GM10248 (cell line): ENCODE results near the gene GLTP.

ENCODE experiments used
- CTCF ChIA-PET: fragments of 300-600 bp; sonication (Branson Sonifier 250); formaldehyde crosslinking; extraction: SDS; loops from one replicate; lab custom pipeline; 2021; ENCODE audit warnings: antibody characterized with exemption; lab: Yijun Ruan, JAX
- POLR2A ChIA-PET: fragments of 350-650 bp; sonication (Branson Sonifier 250); formaldehyde crosslinking; extraction: SDS; loops from one replicate; lab custom pipeline; 2020; ENCODE audit warnings: antibody characterized with exemption; lab: Yijun Ruan, JAX
- DNase-seq: peaks from one replicate; pipeline ENCODE4 v3.0.0; 2012; ENCODE audit errors: extremely low spot score
- TF ChIP-seq, protein P1 (sequence below): IDR thresholded peaks from 2 replicates; pipeline ENCODE4 v1.5.1; 2012; ENCODE audit warnings: mild to moderate bottlenecking, low read depth; ENCODE audit errors: extremely low read depth, missing control alignments, control extremely low read depth

GLTP gene

DNA sequence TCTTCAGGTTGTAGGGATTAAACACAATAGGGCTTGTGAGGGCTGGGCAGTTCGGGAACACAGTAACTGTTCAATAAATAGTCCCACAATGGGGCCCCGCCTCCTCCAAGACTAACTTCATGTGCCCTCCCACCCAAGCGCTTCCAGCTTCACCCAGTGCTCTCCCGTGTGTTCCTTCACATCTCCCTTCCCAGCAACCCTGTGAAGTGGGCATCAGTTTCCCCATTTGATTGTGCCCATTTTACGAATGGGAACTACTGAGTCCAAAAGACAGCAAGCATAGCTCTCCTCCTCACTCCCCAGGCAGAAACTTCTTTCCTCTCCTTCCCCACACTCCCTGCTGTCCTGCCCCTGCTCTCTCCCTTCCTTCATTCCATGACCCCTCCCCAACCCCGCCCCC lies 40.9 kb downstream of the GLTP start:
- CTCF ChIA-PET, result no interaction called here

DNA sequence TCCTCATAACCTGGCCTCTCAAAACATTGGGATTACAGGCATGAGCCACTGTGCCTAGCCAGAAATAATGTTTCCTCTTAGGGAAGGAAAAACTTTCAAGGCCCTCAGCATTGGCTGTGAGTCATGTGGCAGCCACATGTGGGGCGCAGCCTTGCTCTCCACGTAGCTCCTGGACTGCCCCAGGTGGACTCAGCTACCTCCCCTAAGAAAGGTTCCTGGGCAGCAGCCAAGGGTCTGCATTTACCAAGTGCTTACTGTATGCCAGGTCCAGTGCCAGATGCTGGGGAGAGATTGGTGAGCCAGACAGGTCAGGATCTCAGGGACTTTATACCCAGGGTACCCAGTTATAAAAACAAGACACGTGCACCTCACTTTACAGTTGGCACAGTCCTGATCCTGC lies 43.4 kb downstream of the GLTP start:
- DNase-seq, result no peak
- ChIA-PET POLR2A (no interaction called here), CTCF (interaction anchor here (1.2 to 3.2 kb wide), 3 partner anchors 8 to 318 kb away, joined by 4 to 24 read pairs (median 5); no protein-coding TSS in a partner anchor)
- TF ChIP-seq, protein P1, sequence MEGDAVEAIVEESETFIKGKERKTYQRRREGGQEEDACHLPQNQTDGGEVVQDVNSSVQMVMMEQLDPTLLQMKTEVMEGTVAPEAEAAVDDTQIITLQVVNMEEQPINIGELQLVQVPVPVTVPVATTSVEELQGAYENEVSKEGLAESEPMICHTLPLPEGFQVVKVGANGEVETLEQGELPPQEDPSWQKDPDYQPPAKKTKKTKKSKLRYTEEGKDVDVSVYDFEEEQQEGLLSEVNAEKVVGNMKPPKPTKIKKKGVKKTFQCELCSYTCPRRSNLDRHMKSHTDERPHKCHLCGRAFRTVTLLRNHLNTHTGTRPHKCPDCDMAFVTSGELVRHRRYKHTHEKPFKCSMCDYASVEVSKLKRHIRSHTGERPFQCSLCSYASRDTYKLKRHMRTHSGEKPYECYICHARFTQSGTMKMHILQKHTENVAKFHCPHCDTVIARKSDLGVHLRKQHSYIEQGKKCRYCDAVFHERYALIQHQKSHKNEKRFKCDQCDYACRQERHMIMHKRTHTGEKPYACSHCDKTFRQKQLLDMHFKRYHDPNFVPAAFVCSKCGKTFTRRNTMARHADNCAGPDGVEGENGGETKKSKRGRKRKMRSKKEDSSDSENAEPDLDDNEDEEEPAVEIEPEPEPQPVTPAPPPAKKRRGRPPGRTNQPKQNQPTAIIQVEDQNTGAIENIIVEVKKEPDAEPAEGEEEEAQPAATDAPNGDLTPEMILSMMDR, result no peak

More for the DNA sequence above, 40.9 kb downstream of the GLTP start:
- DNase-seq, result no peak
- TF ChIP-seq, protein P1, result no peak
- POLR2A ChIA-PET, result no interaction called here

- ChIA-PET CTCF (interaction anchor here (1.2 to 3.2 kb wide), 4 partner anchors 9 to 317 kb away, joined by 3 to 24 read pairs (median 6); no protein-coding TSS in a partner anchor), POLR2A (no interaction called here)
- TF ChIP-seq, protein P1, result no peak
- no peak for DNase-seq
These were observed 44.5 kb downstream of the GLTP start for GRCh38 chr12:109835827-109836226.

DNA sequence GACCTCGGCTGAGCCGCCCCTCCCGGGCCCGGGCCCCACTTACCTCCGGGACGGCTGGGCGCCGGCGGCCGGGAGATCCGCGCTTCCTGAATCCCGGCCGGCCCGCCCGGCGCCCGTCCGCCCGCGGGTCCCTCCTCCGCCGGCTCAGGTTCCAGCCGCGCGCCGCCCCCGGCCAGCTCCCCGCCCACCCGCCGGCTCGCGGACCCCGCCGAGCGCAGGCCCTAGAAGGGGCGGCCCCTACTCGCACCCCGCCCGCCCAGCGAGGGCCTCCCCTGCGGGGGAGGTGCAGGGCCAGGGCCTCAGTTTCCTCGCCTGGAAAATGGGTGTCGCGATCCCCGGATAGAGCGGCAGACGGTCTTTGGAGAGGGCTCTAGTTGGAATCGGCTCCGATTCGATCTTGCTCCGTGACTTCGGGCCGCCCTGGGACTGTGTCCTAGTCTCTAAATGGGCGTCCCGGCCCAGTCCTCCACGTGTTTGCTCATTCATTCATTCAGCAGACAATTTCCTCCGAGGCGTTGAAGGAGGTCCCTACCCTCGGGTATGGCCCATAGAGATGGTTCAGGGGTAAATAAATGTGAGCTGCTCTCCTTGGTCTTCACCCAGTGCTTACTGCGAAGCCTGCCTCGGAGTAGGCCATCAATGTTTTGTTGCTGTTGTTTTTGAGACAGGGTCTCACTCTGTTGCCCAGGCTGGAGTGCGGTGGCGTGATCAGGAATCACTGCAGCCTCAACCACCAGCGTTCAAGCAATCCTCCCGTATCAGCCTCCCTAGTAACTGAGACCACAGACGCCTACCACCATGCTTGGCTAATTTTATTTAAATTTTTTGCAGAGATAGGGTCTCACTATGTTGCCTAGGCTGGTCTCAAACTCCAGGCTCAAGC lies 46.8 kb downstream of the GLTP start, which contains the start of gene TRPV4:
TSS of gene TRPV4 (minus strand) at position 92 of the 883 bp plus-strand sequence. CDS start 18,602 bp downstream, outside the sequence.
- ChIA-PET CTCF (interaction anchor here (3.0 kb wide), 1 partner anchor 12 kb away, joined by 17 read pairs; no protein-coding TSS in a partner anchor), POLR2A (no interaction called here)
- DNase-seq, result no peak
- TF ChIP-seq, protein P1, result no peak

DNA sequence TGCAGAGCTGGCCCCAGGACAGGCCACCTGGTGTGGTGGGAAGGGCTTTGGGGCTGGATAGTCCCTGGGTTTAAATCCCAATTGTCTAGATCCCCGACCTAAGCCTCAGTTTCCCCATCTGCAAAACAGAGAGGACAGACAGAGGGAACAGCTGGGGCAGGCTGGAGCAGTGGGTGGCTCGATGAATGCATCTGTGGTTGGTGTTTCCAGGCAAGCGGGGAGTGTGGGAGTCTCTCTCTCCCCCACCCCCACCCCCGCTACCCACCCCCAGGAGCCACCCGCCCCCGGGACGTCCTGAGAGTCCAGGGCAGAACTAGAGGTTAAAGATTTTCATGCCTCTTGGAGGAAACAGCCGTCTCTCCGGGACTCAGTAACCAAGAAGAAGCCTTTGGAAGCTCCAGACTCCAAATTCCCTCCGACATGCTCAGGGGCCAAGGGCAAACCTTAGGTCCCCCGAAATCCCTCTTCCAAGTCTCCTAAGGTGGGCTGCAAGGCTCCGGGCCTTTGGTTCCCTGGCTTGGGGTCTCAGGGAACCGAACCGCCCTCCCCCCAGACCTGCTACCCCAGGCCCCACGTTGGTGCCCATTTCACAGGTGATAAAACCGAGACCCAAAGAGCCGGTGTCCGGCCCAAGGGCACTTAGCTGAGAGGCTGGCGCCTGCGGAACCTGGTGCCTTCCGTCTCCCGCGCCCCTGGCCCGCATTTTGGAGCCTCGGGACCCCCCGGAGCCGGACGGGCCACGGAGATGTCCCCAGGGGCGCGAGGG lies 47.6 kb downstream of the GLTP start:
- TF ChIP-seq, protein P1, result no peak
- CTCF ChIA-PET, result interaction anchor here (1.2 to 3.0 kb wide), 2 partner anchors 13 to 21 kb away, joined by 3 to 17 read pairs; no protein-coding TSS in a partner anchor
- POLR2A ChIA-PET, result no interaction called here
- DNase-seq, result no peak

GRCh38 chr12:109831929-109832328 lies 48.4 kb downstream of the GLTP start:
- ChIA-PET POLR2A (no interaction called here), CTCF (interaction anchor here (1.2 to 3.0 kb wide), 2 partner anchors 13 to 22 kb away, joined by 3 to 17 read pairs; no protein-coding TSS in a partner anchor)
- TF ChIP-seq, protein P1, result no peak
- DNase-seq, result no peak
